Pulmonary artery endothelial cell (primary cell): ENCODE measurements around the gene TRAF3IP1. TPM values are rescaled to one million over a fixed set of nuclear protein-coding genes. Genes with fewer than 3 reads are reported as not detected.

Source experiments
- DNase-seq: peaks from one replicate; pipeline ENCODE4 v3.0.0-alpha.2; 2011; ENCODE audit warnings: low read depth, low spot score
- total RNA-seq: library from RNA; depleted of rRNA; stranded (reverse); fragments of >200 nt; gene quantifications from 2 replicates; pipeline ENCODE4 v1.2.3, GENCODE V29; 2014

Gene TRAF3IP1
- total RNA-seq, 1 donor from 2014 or later: 10.8 TPM

- peak; percentile 60 for DNase-seq
Measured at GRCh38 chr2:238287737-238288649, 32.3 kb upstream of the TRAF3IP1 start, which contains the start of gene PER2. Gene PER2, minus strand, starts transcription at chr2:238288610. Its CDS starts 10,674 bp downstream, at chr2:238277936.

GRCh38 chr2:238288650-238289573, 31.4 kb upstream of the TRAF3IP1 start:
- peak; percentile 97 for DNase-seq

GRCh38 chr2:238289574-238289973, 30.7 kb upstream of the TRAF3IP1 start:
- DNase-seq: no peak

- DNase-seq: no peak
Measured at GRCh38 chr2:238290091-238290509, 30.2 kb upstream of the TRAF3IP1 start.

GRCh38 chr2:238290715-238291549, 29.4 kb upstream of the TRAF3IP1 start:
- no peak for DNase-seq

GRCh38 chr2:238291550-238292281, 28.6 kb upstream of the TRAF3IP1 start:
- DNase-seq: no peak

- no peak for DNase-seq
Measured at GRCh38 chr2:238294046-238294392, 26.3 kb upstream of the TRAF3IP1 start.

- DNase-seq: no peak
Measured at GRCh38 chr2:238294393-238295143, 25.8 kb upstream of the TRAF3IP1 start.

GRCh38 chr2:238295144-238296112, 24.9 kb upstream of the TRAF3IP1 start:
- DNase-seq: no peak

GRCh38 chr2:238296638-238297457, 23.5 kb upstream of the TRAF3IP1 start:
- no peak for DNase-seq

- DNase-seq: no peak
Measured at GRCh38 chr2:238299803-238300202, 20.5 kb upstream of the TRAF3IP1 start.

- no peak for DNase-seq
Measured at GRCh38 chr2:238302087-238302486, 18.2 kb upstream of the TRAF3IP1 start.

- DNase-seq: no peak
Measured at GRCh38 chr2:238302751-238303150, 17.6 kb upstream of the TRAF3IP1 start.

- DNase-seq: no peak
Measured at GRCh38 chr2:238304116-238304515, 16.2 kb upstream of the TRAF3IP1 start.

GRCh38 chr2:238305092-238305862, 15.0 kb upstream of the TRAF3IP1 start:
- no peak for DNase-seq

- DNase-seq: no peak
Measured at GRCh38 chr2:238305965-238306671, 14.2 kb upstream of the TRAF3IP1 start.
